SK-N-SH treated with all-trans-retinoic acid at 6 μM for 48 hours (cell line): Measurements from ENCODE around the gene TMC3.
A peak's percentile ranks its signal among the peaks of the same experiment; 100 is the strongest.

Experiments used
- ATAC-seq: fragments of 200-7000 bp; cut with Tn5 transposase; 3 replicates; pipeline ENCODE4 v1.9.1; 2020; ENCODE audit warnings: mild to moderate bottlenecking, moderate library complexity
- ARNTL ChIP-seq: fragments of 450-650 bp; formaldehyde crosslinking; IDR thresholded peaks from 2 replicates; pipeline ENCODE4 v1.5.0; 2020; ENCODE audit warnings: low read depth, mild to moderate bottlenecking, moderate library complexity, borderline replicate concordance
- BACH2 ChIP-seq: fragments of 250-450 bp; sonication (Bioruptor Pico); IDR thresholded peaks from 2 replicates; pipeline ENCODE4 v1.9.0; 2021; ENCODE audit warnings: mild to moderate bottlenecking, borderline replicate concordance
- CREB5 ChIP-seq: fragments of 250-450 bp; sonication (Bioruptor Pico); IDR thresholded peaks from 2 replicates; pipeline ENCODE4 v1.5.1; 2020; ENCODE audit warnings: low read depth, mild to moderate bottlenecking, moderate library complexity
- CSDC2 ChIP-seq: fragments of 250-450 bp; sonication (Bioruptor Pico); IDR thresholded peaks from 2 replicates; pipeline ENCODE4 v1.5.0; 2020; ENCODE audit warnings: mild to moderate bottlenecking, moderate library complexity
- CSRNP3 ChIP-seq: fragments of 250-450 bp; sonication (Bioruptor Pico); IDR thresholded peaks from 2 replicates; pipeline ENCODE4 v1.5.1; 2021; ENCODE audit warnings: mild to moderate bottlenecking, moderate library complexity
- ESRRG ChIP-seq: fragments of 250-450 bp; sonication (Bioruptor Pico); IDR thresholded peaks from 2 replicates; pipeline ENCODE4 v1.6.1; 2021; ENCODE audit warnings: mild to moderate bottlenecking
- GLIS3 ChIP-seq: fragments of 250-450 bp; sonication (Bioruptor Pico); IDR thresholded peaks from 2 replicates; pipeline ENCODE4 v1.5.0; 2020; ENCODE audit warnings: mild to moderate bottlenecking, moderate library complexity
- ISL1 ChIP-seq: fragments of 250-450 bp; sonication (Bioruptor Pico); IDR thresholded peaks from 2 replicates; pipeline ENCODE4 v2.1.2; 2022; ENCODE audit warnings: mild to moderate bottlenecking, moderate library complexity
- OSR1 ChIP-seq: fragments of 250-450 bp; sonication (Bioruptor Pico); IDR thresholded peaks from 2 replicates; pipeline ENCODE4 v1.8.0; 2022; ENCODE audit warnings: moderate library complexity, mild to moderate bottlenecking, inconsistent platforms
- PATZ1 ChIP-seq: fragments of 250-450 bp; sonication (Bioruptor Pico); IDR thresholded peaks from 2 replicates; pipeline ENCODE4 v1.8.0; 2020; ENCODE audit warnings: mild to moderate bottlenecking, moderate library complexity, borderline replicate concordance
- POU6F1 ChIP-seq: fragments of 250-450 bp; sonication (Bioruptor Pico); IDR thresholded peaks from 2 replicates; pipeline ENCODE4 v1.8.0; 2021; ENCODE audit warnings: low read depth, mild to moderate bottlenecking, moderate library complexity, borderline replicate concordance
- PPARA ChIP-seq: fragments of 250-450 bp; sonication (Bioruptor Pico); IDR thresholded peaks from 2 replicates; pipeline ENCODE4 v1.5.0; 2020; ENCODE audit warnings: mild to moderate bottlenecking, borderline replicate concordance
- RARB ChIP-seq: fragments of 250-450 bp; sonication (Bioruptor Pico); IDR thresholded peaks from 2 replicates; pipeline ENCODE4 v1.8.0; 2021; ENCODE audit warnings: mild to moderate bottlenecking, moderate library complexity
- TCF4 ChIP-seq: fragments of 250-450 bp; sonication (Bioruptor Pico); IDR thresholded peaks from 2 replicates; pipeline ENCODE4 v1.8.0; 2021; ENCODE audit warnings: mild to moderate bottlenecking, moderate library complexity, borderline replicate concordance
- TSHZ2 ChIP-seq: fragments of 250-450 bp; sonication (Bioruptor Pico); IDR thresholded peaks from 2 replicates; pipeline ENCODE4 v1.5.0; 2020; ENCODE audit warnings: mild to moderate bottlenecking, moderate library complexity
- ZC3H10 ChIP-seq: fragments of 250-450 bp; sonication (Bioruptor Pico); IDR thresholded peaks from 2 replicates; pipeline ENCODE4 v1.5.1; 2021; ENCODE audit warnings: mild to moderate bottlenecking, moderate library complexity
- ZFP3 ChIP-seq: fragments of 250-450 bp; sonication (Bioruptor Pico); IDR thresholded peaks from 2 replicates; pipeline ENCODE4 v1.5.0; 2020; ENCODE audit warnings: mild to moderate bottlenecking, moderate library complexity
- ZFP30 ChIP-seq: fragments of 450-650 bp; formaldehyde crosslinking; IDR thresholded peaks from 2 replicates; pipeline ENCODE4 v1.5.0; 2022; ENCODE audit warnings: mild to moderate bottlenecking, moderate library complexity
- ZNF565 ChIP-seq: fragments of 450-650 bp; formaldehyde crosslinking; conservative IDR thresholded peaks from 2 replicates; pipeline ENCODE4 v1.5.0; 2020; ENCODE audit warnings: low read depth, mild to moderate bottlenecking, moderate library complexity
- ZNF8 ChIP-seq: fragments of 450-650 bp; formaldehyde crosslinking; IDR thresholded peaks from 2 replicates; pipeline ENCODE4 v1.5.0; 2020; ENCODE audit warnings: mild to moderate bottlenecking, moderate library complexity

The TMC3 gene

GRCh38 chr15:81326466-81327212 lies 47.4 kb downstream of the TMC3 start (continued):
- no peak for TF ChIP-seq ARNTL (CRISPR knock-in tag)
- TF ChIP-seq ZNF565 (CRISPR knock-in tag) = no peak

- peak; percentile 100 for ATAC-seq
- TF ChIP-seq ZC3H10 = no peak
- no peak for TF ChIP-seq GLIS3
- TF ChIP-seq ZNF8 (CRISPR knock-in tag) = no peak
- no peak for TF ChIP-seq OSR1 (CRISPR knock-in tag)
- no peak for TF ChIP-seq ARNTL (CRISPR knock-in tag)
- TF ChIP-seq CSRNP3 (CRISPR knock-in tag) = no peak
- TF ChIP-seq ISL1 (CRISPR knock-in tag) = no peak
- TF ChIP-seq ZFP30 (CRISPR knock-in tag) = no peak
- TF ChIP-seq BACH2 (CRISPR knock-in tag) = no peak
- TF ChIP-seq ESRRG (CRISPR knock-in tag) = no peak
- no peak for TF ChIP-seq PPARA (CRISPR knock-in tag)
- no peak for TF ChIP-seq RARB
- no peak for TF ChIP-seq PATZ1 (CRISPR knock-in tag)
- no peak for TF ChIP-seq ZFP3 (CRISPR knock-in tag)
- TF ChIP-seq TCF4 = no peak
- TF ChIP-seq TSHZ2 (CRISPR knock-in tag) = no peak
- TF ChIP-seq CREB5 (CRISPR knock-in tag) = no peak
- no peak for TF ChIP-seq CSDC2 (CRISPR knock-in tag)
- TF ChIP-seq POU6F1 (CRISPR knock-in tag) = no peak
- TF ChIP-seq, all 23 proteins: peak for 0
Measured at GRCh38 chr15:81323944-81324881, 49.8 kb downstream of the TMC3 start, which contains the start of gene STARD5. Gene STARD5 (minus strand): TSS chr15:81324141. CDS start chr15:81324099, 42 bp downstream.
